ENCODE data around the gene PCDH12. TPM values are rescaled to one million over a fixed set of nuclear protein-coding genes. Genes with fewer than 3 reads are reported as not detected.
A peak's percentile ranks its signal among the peaks of the same experiment; 100 is the strongest.
"Not testable (repeated sequence)": the region's sequence is repeated elsewhere in the genome, so short reads cannot be mapped to it uniquely, and the experiment has no call there.

PCDH12 gene
- total and polyA plus RNA-seq, 4 donors, result 5.4 to 12.9 (median 7.8) TPM

DNA sequence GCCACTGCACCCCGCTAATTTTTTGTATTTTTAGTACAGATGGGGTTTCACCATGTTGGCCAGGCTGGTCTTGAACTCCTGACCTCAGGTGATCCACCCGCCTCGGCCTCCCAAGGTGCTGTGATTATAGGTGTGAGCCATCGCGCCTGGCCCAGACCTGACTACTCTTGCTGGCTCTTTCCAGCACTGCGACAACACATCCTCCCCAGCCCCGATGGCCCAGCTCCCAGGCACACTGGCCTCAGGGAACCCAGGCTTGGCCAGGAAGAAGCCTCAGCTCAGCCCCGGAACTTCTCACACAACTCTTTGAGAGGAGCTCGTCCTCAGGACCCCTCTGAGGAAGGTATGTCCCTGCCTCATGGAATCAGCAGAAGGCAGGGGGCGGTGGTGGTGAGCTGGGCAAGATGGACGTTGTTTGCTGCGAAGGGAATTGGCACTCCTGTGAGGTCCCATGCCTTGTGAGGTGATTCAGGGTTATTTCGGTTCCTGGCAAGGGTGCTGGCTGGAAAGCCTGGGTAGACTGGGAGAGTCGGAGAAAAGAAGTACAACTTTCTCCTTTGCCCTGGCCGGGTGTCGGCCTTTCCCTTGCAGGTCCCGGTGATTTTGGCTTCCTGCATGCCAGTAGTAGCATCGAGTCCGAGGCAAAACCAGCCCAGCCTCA, 28.5 kb downstream of the PCDH12 start:
- 97% methylated on average over 16 of the region's 19 CpGs for WGBS (ENCODE audit: insufficient coverage)
- H3K4me1 ChIP-seq (ENCODE audit: control insufficient read depth, insufficient read depth, low read length), result peaks cover 2% of the 10 kb centered on the region

GRCh38 chr5:141928051-141928450, 30.0 kb downstream of the PCDH12 start:
- Histone ChIP-seq H3K4me1 (ENCODE audit: control insufficient read depth, insufficient read depth, low read length) (peaks cover 10% of the 10 kb centered on the region), H3K27me3 (ENCODE audit: control insufficient read depth, insufficient read depth, low read length) (no peaks in the 10 kb centered on the region), H3K4me3 (ENCODE audit: low read depth, low read length) (no peak overlapping the region), H3K27ac (ENCODE audit: low read depth, low read length) (no peak overlapping the region), H3K9me3 (ENCODE audit: control insufficient read depth, insufficient read depth, low read length) (no peaks in the 10 kb centered on the region), H3K36me3 (ENCODE audit: control insufficient read depth, insufficient read depth, low read length) (peaks cover 55% of the 10 kb centered on the region)
- 96% methylated on average over 7 of the region's 8 CpGs for WGBS (ENCODE audit: insufficient coverage)
- DNase-seq (ENCODE audit: low read depth in 4 of 6, low spot score in 6 of 6), result no peak

More for the DNA sequence above, 28.5 kb downstream of the PCDH12 start:
- no peak overlapping the region for H3K27ac ChIP-seq (ENCODE audit: low read depth, low read length)
- H3K27me3 ChIP-seq (ENCODE audit: control insufficient read depth, insufficient read depth, low read length), result no peaks in the 10 kb centered on the region
- no peak for DNase-seq (ENCODE audit: low read depth in 4 of 6, low spot score in 6 of 6)
- no peak overlapping the region for H3K4me3 ChIP-seq (ENCODE audit: low read depth, low read length)
- no peaks in the 10 kb centered on the region for H3K9me3 ChIP-seq (ENCODE audit: control insufficient read depth, insufficient read depth, low read length)
- peaks cover 62% of the 10 kb centered on the region for H3K36me3 ChIP-seq (ENCODE audit: control insufficient read depth, insufficient read depth, low read length)

GRCh38 chr5:141926434-141926833, 31.6 kb downstream of the PCDH12 start:
- Histone ChIP-seq H3K4me3 (ENCODE audit: low read depth, low read length) (no peak overlapping the region), H3K9me3 (ENCODE audit: control insufficient read depth, insufficient read depth, low read length) (no peaks in the 10 kb centered on the region), H3K36me3 (ENCODE audit: control insufficient read depth, insufficient read depth, low read length) (peaks cover 48% of the 10 kb centered on the region), H3K27me3 (ENCODE audit: control insufficient read depth, insufficient read depth, low read length) (no peaks in the 10 kb centered on the region), H3K27ac (ENCODE audit: low read depth, low read length) (no peak overlapping the region), H3K4me1 (ENCODE audit: control insufficient read depth, insufficient read depth, low read length) (peaks cover 16% of the 10 kb centered on the region)
- WGBS (ENCODE audit: insufficient coverage), result no CpG with 5 or more reads among the region's 2 CpGs
- DNase-seq (ENCODE audit: low read depth in 4 of 6, low spot score in 6 of 6), result no peak

DNA sequence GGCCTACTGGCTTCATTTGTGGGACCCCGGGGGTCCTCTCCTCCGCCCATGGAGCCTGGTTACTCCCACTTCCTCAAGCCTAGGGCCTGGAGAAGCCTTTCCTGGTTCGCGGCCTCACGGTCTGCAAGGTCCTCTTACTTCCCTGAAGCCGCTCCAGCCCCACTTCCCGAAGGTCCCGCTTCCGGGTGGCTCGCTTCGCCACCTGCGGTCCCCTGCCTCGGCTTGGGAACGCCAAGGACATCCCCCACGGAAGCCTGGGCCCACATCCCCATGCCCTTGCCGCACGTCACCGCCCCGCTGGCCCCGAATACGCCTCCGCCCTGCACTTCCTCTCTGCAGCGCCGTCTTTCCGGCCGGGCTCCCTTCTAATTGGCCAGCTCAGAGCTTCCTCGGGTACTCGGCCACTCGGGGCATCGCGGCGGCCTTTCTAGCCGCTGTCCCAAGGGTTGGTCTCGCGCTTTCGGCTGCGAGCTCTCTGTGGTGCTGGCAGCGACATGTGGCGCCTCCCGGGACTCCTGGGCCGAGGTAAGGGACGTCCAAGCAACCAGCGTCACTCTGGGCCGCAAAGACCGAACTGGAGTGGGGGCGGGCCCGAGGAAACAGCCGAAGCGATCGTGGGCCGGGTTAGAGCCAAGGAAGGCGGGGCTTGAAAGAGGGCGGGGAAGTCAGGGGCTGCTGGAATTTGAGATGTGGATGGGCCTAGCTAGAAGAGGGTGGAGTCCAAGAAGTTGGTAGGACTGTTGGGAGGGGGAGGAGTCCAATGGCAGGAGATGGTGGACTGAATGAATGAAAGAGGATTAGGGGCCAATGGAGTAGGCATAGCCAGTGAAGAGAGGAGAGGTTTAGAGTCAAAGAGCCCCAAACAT, 34.3 kb downstream of the PCDH12 start, which contains the start of gene DELE1:
Gene DELE1, plus strand, starts transcription at position 424 of the 866 bp plus-strand sequence. Its CDS starts 71 bp downstream, at position 495.
- peaks cover 29% of the 10 kb centered on the region for H3K36me3 ChIP-seq (ENCODE audit: control insufficient read depth, insufficient read depth, low read length)
- H3K27me3 ChIP-seq (ENCODE audit: control insufficient read depth, insufficient read depth, low read length), result no peaks in the 10 kb centered on the region
- peak within 1 kb of the TSS; percentile 98 for H3K27ac ChIP-seq (ENCODE audit: low read depth, low read length)
- H3K4me1 ChIP-seq (ENCODE audit: control insufficient read depth, insufficient read depth, low read length), result peaks cover 16% of the 10 kb centered on the region
- 0% methylated on average over 53 of the region's 53 CpGs for WGBS (ENCODE audit: insufficient coverage)
- H3K9me3 ChIP-seq (ENCODE audit: control insufficient read depth, insufficient read depth, low read length), result no peaks in the 10 kb centered on the region
- peak; percentile 83 to 97 (median 88) for DNase-seq (ENCODE audit: low read depth in 4 of 6, low spot score in 6 of 6)
- peak within 1 kb of the TSS; percentile 75 for H3K4me3 ChIP-seq (ENCODE audit: low read depth, low read length)

- H3K9me3 ChIP-seq (ENCODE audit: control insufficient read depth, insufficient read depth, low read length); H3K27me3 ChIP-seq (ENCODE audit: control insufficient read depth, insufficient read depth, low read length); DNase-seq (ENCODE audit: low read depth in 4 of 6, low spot score in 6 of 6): not testable (repeated sequence)
- WGBS (ENCODE audit: insufficient coverage), result 39% methylated on average over 15 of the region's 28 CpGs
- peaks cover 25% of the 10 kb centered on the region for H3K36me3 ChIP-seq (ENCODE audit: control insufficient read depth, insufficient read depth, low read length)
- H3K4me3 ChIP-seq (ENCODE audit: low read depth, low read length), result peak overlapping the region; percentile 75
- H3K4me1 ChIP-seq (ENCODE audit: control insufficient read depth, insufficient read depth, low read length), result peaks cover 16% of the 10 kb centered on the region
- peak overlapping the region; percentile 98 for H3K27ac ChIP-seq (ENCODE audit: low read depth, low read length)
Measured at GRCh38 chr5:141922827-141923447, 35.1 kb downstream of the PCDH12 start.

- Histone ChIP-seq H3K4me3 (ENCODE audit: low read depth, low read length) (no peak overlapping the region), H3K36me3 (ENCODE audit: control insufficient read depth, insufficient read depth, low read length) (peaks cover 5% of the 10 kb centered on the region), H3K27me3 (ENCODE audit: control insufficient read depth, insufficient read depth, low read length) (no peaks in the 10 kb centered on the region), H3K27ac (ENCODE audit: low read depth, low read length) (no peak overlapping the region), H3K4me1 (ENCODE audit: control insufficient read depth, insufficient read depth, low read length) (peaks cover 16% of the 10 kb centered on the region), H3K9me3 (ENCODE audit: control insufficient read depth, insufficient read depth, low read length) (no peaks in the 10 kb centered on the region)
- WGBS (ENCODE audit: insufficient coverage), result 75% methylated on average over 1 of the region's 2 CpGs
- DNase-seq (ENCODE audit: low read depth in 4 of 6, low spot score in 6 of 6), result no peak
Measured at GRCh38 chr5:141920771-141921170, 37.2 kb downstream of the PCDH12 start.

DNA sequence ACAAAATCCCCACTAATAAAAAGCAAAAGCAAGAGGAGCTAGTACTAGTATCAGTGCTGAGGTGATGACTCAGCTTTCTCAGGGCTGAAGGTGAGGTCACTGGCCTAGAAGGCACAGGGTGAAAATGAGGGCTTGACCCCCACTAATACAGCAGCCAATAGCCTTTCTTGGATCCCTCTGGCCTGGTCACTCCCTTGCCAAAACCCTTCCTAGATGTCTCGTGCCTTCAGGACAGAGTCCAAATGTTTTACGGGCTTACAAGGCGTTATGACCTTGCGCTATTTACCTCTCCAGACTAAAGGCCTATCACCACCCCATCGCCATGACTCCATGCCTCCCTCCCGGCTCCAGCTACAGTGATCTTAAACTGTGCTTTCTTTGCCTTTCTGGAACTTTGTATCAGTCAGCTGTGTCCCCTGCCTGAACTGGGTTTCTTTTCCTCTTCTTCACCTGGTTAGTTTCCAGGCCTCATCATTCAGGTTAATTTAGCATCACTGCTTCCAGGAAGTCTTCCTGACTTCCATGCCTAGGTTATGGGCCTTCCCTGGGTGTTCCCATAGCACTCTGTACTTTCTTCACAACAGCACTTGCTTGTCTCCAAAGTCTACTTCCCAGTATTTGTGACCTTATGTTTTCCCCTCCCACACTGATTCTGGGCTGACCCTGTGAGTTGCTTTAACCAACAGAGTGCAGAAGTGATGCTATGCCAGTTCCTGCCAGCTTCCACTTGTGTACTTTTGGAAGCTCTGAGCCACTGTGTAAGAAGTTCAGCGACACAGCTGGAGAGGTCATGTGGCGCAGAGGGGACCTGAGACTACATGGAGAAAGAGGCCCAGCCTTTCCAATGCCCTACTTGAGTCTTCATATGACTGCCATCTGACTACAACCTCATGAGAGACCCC, 38.5 kb downstream of the PCDH12 start:
- Histone ChIP-seq H3K9me3 (ENCODE audit: control insufficient read depth, insufficient read depth, low read length) (no peaks in the 10 kb centered on the region), H3K4me3 (ENCODE audit: low read depth, low read length) (no peak overlapping the region), H3K27me3 (ENCODE audit: control insufficient read depth, insufficient read depth, low read length) (no peaks in the 10 kb centered on the region), H3K4me1 (ENCODE audit: control insufficient read depth, insufficient read depth, low read length) (peaks cover 14% of the 10 kb centered on the region), H3K36me3 (ENCODE audit: control insufficient read depth, insufficient read depth, low read length) (peaks cover 2% of the 10 kb centered on the region), H3K27ac (ENCODE audit: low read depth, low read length) (no peak overlapping the region)
- 76% methylated on average over 6 of the region's 8 CpGs for WGBS (ENCODE audit: insufficient coverage)
- no peak for DNase-seq (ENCODE audit: low read depth in 4 of 6, low spot score in 6 of 6)

GRCh38 chr5:141917760-141918159, 40.2 kb downstream of the PCDH12 start:
- no peaks in the 10 kb centered on the region for H3K9me3 ChIP-seq (ENCODE audit: control insufficient read depth, insufficient read depth, low read length)
- WGBS (ENCODE audit: insufficient coverage), result 71% methylated on average over 4 of the region's 5 CpGs
- H3K36me3 ChIP-seq (ENCODE audit: control insufficient read depth, insufficient read depth, low read length), result no peaks in the 10 kb centered on the region
- no peak for DNase-seq (ENCODE audit: low read depth in 4 of 6, low spot score in 6 of 6)
- H3K4me1 ChIP-seq (ENCODE audit: control insufficient read depth, insufficient read depth, low read length), result peaks cover 15% of the 10 kb centered on the region
- H3K27me3 ChIP-seq (ENCODE audit: control insufficient read depth, insufficient read depth, low read length), result no peaks in the 10 kb centered on the region
- no peak overlapping the region for H3K4me3 ChIP-seq (ENCODE audit: low read depth, low read length)
- no peak overlapping the region for H3K27ac ChIP-seq (ENCODE audit: low read depth, low read length)

DNA sequence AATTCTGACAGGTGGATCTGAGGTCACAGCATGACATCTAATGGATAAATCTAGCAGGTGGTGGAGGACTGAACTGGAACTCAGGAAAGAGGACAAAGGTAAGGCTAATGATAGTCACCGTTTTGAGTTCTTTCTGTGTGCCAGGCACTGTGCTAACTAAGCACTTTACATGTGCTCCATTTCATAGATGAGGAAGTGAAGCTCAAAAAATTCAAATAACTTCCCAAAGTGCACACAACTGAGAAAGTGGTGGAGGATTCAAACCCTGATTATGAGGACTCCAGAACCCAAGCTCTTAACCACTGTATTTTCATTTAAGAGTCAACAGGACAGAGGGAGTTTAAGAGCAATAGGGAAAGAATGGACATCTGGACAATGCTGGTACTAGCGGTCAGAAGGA, 41.5 kb downstream of the PCDH12 start:
- Histone ChIP-seq H3K27me3 (ENCODE audit: control insufficient read depth, insufficient read depth, low read length) (no peaks in the 10 kb centered on the region), H3K27ac (ENCODE audit: low read depth, low read length) (no peak overlapping the region), H3K36me3 (ENCODE audit: control insufficient read depth, insufficient read depth, low read length) (no peaks in the 10 kb centered on the region), H3K4me1 (ENCODE audit: control insufficient read depth, insufficient read depth, low read length) (peaks cover 12% of the 10 kb centered on the region), H3K4me3 (ENCODE audit: low read depth, low read length) (no peak overlapping the region), H3K9me3 (ENCODE audit: control insufficient read depth, insufficient read depth, low read length) (no peaks in the 10 kb centered on the region)
- WGBS (ENCODE audit: insufficient coverage), result 87% methylated on average over 1 of the region's 2 CpGs
- no peak for DNase-seq (ENCODE audit: low read depth in 4 of 6, low spot score in 6 of 6)

All from spinal cord (tissue), 10 donors.